ENCODE results near the gene KRTAP5-1.

- TF ChIP-seq TCF4 (CRISPR knock-in tag; IDR thresholded peaks at IDR 0.05; ENCODE audit: borderline replicate concordance) (no peak), PATZ1 (CRISPR knock-in tag; IDR thresholded peaks at IDR 0.05; ENCODE audit: borderline replicate concordance) (no peak), RARB (CRISPR knock-in tag; IDR thresholded peaks at IDR 0.05) (no peak), ZNF565 (CRISPR knock-in tag; conservative IDR thresholded peaks at IDR 0.05; ENCODE audit: low read depth) (no peak), TOX (CRISPR knock-in tag; IDR thresholded peaks at IDR 0.05; ENCODE audit: borderline replicate concordance) (no peak), ISL1 (CRISPR knock-in tag; IDR thresholded peaks at IDR 0.05) (no peak)
Measured at GRCh38 chr11:1570896-1571759, 14.0 kb downstream of the KRTAP5-1 start.
